SK-N-SH treated with all-trans-retinoic acid at 6 μM for 48 hours (cell line): Measurements from ENCODE around the gene SMO.

Experiments
- ATAC-seq: fragments of 200-7000 bp; cut with Tn5 transposase; 3 replicates; pipeline ENCODE4 v1.9.1; 2020; ENCODE audit warnings: mild to moderate bottlenecking, moderate library complexity
- BACH2 ChIP-seq: fragments of 250-450 bp; sonication (Bioruptor Pico); IDR thresholded peaks from 2 replicates; pipeline ENCODE4 v1.9.0; 2021; ENCODE audit warnings: mild to moderate bottlenecking, borderline replicate concordance
- CSDC2 ChIP-seq: fragments of 250-450 bp; sonication (Bioruptor Pico); IDR thresholded peaks from 2 replicates; pipeline ENCODE4 v1.5.0; 2020; ENCODE audit warnings: mild to moderate bottlenecking, moderate library complexity
- ESRRG ChIP-seq: fragments of 250-450 bp; sonication (Bioruptor Pico); IDR thresholded peaks from 2 replicates; pipeline ENCODE4 v1.6.1; 2021; ENCODE audit warnings: mild to moderate bottlenecking
- GLIS3 ChIP-seq: fragments of 250-450 bp; sonication (Bioruptor Pico); IDR thresholded peaks from 2 replicates; pipeline ENCODE4 v1.5.0; 2020; ENCODE audit warnings: mild to moderate bottlenecking, moderate library complexity
- ISL1 ChIP-seq: fragments of 250-450 bp; sonication (Bioruptor Pico); IDR thresholded peaks from 2 replicates; pipeline ENCODE4 v2.1.2; 2022; ENCODE audit warnings: mild to moderate bottlenecking, moderate library complexity
- PPARA ChIP-seq: fragments of 250-450 bp; sonication (Bioruptor Pico); IDR thresholded peaks from 2 replicates; pipeline ENCODE4 v1.5.0; 2020; ENCODE audit warnings: mild to moderate bottlenecking, borderline replicate concordance
- RARB ChIP-seq: fragments of 250-450 bp; sonication (Bioruptor Pico); IDR thresholded peaks from 2 replicates; pipeline ENCODE4 v1.8.0; 2021; ENCODE audit warnings: mild to moderate bottlenecking, moderate library complexity
- SNAI2 ChIP-seq: fragments of 250-450 bp; sonication (Bioruptor Pico); IDR thresholded peaks from 2 replicates; pipeline ENCODE4 v1.5.0; 2020; ENCODE audit warnings: mild to moderate bottlenecking, moderate library complexity
- TOX ChIP-seq: fragments of 250-450 bp; sonication (Bioruptor Pico); IDR thresholded peaks from 2 replicates; pipeline ENCODE4 v1.8.0; 2021; ENCODE audit warnings: mild to moderate bottlenecking, moderate library complexity, borderline replicate concordance
- ZC3H10 ChIP-seq: fragments of 250-450 bp; sonication (Bioruptor Pico); IDR thresholded peaks from 2 replicates; pipeline ENCODE4 v1.5.1; 2021; ENCODE audit warnings: mild to moderate bottlenecking, moderate library complexity
- ZFP3 ChIP-seq: fragments of 250-450 bp; sonication (Bioruptor Pico); IDR thresholded peaks from 2 replicates; pipeline ENCODE4 v1.5.0; 2020; ENCODE audit warnings: mild to moderate bottlenecking, moderate library complexity
- ZNF565 ChIP-seq: fragments of 450-650 bp; formaldehyde crosslinking; conservative IDR thresholded peaks from 2 replicates; pipeline ENCODE4 v1.5.0; 2020; ENCODE audit warnings: low read depth, mild to moderate bottlenecking, moderate library complexity
- ZNF8 ChIP-seq: fragments of 450-650 bp; formaldehyde crosslinking; IDR thresholded peaks from 2 replicates; pipeline ENCODE4 v1.5.0; 2020; ENCODE audit warnings: mild to moderate bottlenecking, moderate library complexity
- TF ChIP-seq, protein P1 (sequence below): fragments of 250-450 bp; sonication (Bioruptor Pico); IDR thresholded peaks from 2 replicates; pipeline ENCODE4 v1.5.0; 2020; ENCODE audit warnings: mild to moderate bottlenecking, moderate library complexity
- TF ChIP-seq, protein P2 (sequence below): fragments of 250-450 bp; sonication (Bioruptor Pico); IDR thresholded peaks from 2 replicates; pipeline ENCODE4 v1.8.0; 2021; ENCODE audit warnings: low read depth, mild to moderate bottlenecking, moderate library complexity, borderline replicate concordance
- TF ChIP-seq, protein P3 (sequence below): fragments of 250-450 bp; sonication (Bioruptor Pico); IDR thresholded peaks from 2 replicates; pipeline ENCODE4 v1.8.0; 2020; ENCODE audit warnings: mild to moderate bottlenecking, moderate library complexity, borderline replicate concordance
- TF ChIP-seq, protein P4 (sequence below): fragments of 250-450 bp; sonication (Bioruptor Pico); IDR thresholded peaks from 2 replicates; pipeline ENCODE4 v1.5.1; 2021; ENCODE audit warnings: mild to moderate bottlenecking, moderate library complexity
- TF ChIP-seq, protein P5 (sequence below): fragments of 250-450 bp; sonication (Bioruptor Pico); IDR thresholded peaks from 2 replicates; pipeline ENCODE4 v1.5.1; 2020; ENCODE audit warnings: low read depth, mild to moderate bottlenecking, moderate library complexity

SMO gene

DNA sequence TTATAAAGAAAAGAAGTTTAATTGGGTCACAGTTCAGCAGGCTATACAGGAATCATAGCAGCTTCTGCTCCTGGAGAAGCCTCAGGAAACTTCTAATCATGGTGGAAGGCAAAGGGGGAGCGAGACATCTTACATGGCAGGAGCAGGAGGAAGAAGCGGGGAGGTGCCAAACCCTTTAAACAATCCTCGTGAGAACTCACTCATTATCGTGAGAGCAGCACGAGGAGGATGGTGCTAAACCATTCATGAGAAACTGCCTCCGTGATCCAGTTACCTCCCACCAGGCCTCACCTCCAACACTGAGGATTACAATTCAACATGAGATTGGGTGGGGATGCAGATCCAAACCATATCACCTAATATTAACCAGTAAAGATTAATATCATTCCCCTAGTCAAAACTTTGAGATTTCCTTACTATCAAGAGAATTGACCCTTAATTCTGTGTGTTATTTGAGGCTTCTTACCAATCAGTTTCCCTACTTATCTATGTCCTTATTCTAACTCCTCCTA, 1.6 kb upstream of the SMO start (continued):
- TF ChIP-seq, protein P1, sequence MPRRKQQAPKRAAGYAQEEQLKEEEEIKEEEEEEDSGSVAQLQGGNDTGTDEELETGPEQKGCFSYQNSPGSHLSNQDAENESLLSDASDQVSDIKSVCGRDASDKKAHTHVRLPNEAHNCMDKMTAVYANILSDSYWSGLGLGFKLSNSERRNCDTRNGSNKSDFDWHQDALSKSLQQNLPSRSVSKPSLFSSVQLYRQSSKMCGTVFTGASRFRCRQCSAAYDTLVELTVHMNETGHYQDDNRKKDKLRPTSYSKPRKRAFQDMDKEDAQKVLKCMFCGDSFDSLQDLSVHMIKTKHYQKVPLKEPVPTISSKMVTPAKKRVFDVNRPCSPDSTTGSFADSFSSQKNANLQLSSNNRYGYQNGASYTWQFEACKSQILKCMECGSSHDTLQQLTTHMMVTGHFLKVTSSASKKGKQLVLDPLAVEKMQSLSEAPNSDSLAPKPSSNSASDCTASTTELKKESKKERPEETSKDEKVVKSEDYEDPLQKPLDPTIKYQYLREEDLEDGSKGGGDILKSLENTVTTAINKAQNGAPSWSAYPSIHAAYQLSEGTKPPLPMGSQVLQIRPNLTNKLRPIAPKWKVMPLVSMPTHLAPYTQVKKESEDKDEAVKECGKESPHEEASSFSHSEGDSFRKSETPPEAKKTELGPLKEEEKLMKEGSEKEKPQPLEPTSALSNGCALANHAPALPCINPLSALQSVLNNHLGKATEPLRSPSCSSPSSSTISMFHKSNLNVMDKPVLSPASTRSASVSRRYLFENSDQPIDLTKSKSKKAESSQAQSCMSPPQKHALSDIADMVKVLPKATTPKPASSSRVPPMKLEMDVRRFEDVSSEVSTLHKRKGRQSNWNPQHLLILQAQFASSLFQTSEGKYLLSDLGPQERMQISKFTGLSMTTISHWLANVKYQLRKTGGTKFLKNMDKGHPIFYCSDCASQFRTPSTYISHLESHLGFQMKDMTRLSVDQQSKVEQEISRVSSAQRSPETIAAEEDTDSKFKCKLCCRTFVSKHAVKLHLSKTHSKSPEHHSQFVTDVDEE (CRISPR knock-in tag) = no peak
- no peak for TF ChIP-seq GLIS3 (CRISPR knock-in tag)
- no peak for TF ChIP-seq TOX (CRISPR knock-in tag)

DNA sequence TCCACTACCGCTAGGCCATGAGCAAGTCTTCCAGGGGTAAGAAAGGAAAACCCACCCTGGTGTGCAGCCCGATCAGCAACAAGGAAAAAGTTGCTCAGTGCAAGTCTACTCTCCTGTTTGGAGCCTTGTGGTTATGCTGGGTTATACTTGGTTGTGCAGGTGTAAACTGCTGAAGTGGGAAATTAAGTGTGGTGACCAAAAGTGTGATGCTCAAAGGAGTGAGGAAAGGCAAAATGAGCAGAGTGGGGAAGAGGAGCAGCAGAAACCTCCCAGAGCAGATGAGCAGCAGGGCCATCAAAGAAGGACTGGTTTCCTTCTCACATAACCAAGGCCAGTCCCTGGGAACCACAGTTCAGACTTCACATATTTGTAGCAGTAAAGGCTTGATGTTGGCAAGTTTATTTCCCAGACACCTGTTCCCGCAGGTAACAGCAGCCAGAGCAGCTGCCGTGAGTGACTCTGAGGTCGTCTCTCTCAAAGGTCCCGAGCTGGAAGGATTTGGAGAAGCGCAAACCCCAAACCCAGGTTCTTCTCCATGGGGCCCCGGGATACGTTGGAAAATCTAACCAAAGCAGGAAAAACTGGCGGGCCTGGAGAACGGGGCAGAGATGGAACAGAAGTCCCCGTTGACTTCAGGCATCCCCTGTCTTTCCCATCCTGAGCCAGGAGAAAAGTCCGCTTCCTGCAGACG, 607 bp upstream of the SMO start:
- peak; percentile 2; the same call in 2 of the 3 replicates for ATAC-seq
- TF ChIP-seq ZNF565 (CRISPR knock-in tag) (no peak), TOX (CRISPR knock-in tag) (no peak), ESRRG (CRISPR knock-in tag) (no peak), RARB (CRISPR knock-in tag) (no peak)
- TF ChIP-seq, protein P2, sequence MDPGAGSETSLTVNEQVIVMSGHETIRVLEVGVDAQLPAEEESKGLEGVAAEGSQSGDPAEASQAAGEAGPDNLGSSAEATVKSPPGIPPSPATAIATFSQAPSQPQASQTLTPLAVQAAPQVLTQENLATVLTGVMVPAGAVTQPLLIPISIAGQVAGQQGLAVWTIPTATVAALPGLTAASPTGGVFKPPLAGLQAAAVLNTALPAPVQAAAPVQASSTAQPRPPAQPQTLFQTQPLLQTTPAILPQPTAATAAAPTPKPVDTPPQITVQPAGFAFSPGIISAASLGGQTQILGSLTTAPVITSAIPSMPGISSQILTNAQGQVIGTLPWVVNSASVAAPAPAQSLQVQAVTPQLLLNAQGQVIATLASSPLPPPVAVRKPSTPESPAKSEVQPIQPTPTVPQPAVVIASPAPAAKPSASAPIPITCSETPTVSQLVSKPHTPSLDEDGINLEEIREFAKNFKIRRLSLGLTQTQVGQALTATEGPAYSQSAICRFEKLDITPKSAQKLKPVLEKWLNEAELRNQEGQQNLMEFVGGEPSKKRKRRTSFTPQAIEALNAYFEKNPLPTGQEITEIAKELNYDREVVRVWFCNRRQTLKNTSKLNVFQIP (CRISPR knock-in tag) = no peak

DNA sequence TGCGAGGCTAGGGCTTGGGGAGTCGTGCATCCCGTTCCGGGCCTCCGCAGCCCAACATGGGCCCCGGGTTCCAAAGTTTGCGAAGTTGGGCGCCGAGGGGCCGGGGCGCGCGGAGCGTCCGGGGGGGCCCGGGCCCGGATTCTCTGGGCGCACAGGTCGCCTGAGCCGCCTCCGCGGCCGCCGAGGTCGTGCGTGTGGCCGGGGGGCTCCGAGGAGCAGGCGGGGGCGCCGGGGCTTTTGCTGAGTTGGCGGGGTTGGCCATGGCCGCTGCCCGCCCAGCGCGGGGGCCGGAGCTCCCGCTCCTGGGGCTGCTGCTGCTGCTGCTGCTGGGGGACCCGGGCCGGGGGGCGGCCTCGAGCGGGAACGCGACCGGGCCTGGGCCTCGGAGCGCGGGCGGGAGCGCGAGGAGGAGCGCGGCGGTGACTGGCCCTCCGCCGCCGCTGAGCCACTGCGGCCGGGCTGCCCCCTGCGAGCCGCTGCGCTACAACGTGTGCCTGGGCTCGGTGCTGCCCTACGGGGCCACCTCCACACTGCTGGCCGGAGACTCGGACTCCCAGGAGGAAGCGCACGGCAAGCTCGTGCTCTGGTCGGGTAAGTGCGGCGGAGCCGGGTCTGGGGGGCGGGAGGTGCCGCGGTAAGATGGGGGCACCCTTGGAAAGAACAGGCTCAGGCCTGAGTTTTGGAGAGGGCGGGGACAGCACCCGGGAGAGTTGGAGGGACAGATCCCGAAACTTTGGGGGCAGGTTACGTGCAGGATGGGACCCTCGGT, 643 bp downstream of the SMO start:
- peak; percentile 67 for ATAC-seq
- TF ChIP-seq, protein P1 (CRISPR knock-in tag) = no peak
- TF ChIP-seq SNAI2 (CRISPR knock-in tag) = no peak
- no peak for TF ChIP-seq RARB (CRISPR knock-in tag)
- no peak for TF ChIP-seq ZC3H10 (CRISPR knock-in tag)
- no peak for TF ChIP-seq ZNF565 (CRISPR knock-in tag)
- TF ChIP-seq ESRRG (CRISPR knock-in tag) = no peak
- TF ChIP-seq, all 23 proteins: peak for 0

DNA sequence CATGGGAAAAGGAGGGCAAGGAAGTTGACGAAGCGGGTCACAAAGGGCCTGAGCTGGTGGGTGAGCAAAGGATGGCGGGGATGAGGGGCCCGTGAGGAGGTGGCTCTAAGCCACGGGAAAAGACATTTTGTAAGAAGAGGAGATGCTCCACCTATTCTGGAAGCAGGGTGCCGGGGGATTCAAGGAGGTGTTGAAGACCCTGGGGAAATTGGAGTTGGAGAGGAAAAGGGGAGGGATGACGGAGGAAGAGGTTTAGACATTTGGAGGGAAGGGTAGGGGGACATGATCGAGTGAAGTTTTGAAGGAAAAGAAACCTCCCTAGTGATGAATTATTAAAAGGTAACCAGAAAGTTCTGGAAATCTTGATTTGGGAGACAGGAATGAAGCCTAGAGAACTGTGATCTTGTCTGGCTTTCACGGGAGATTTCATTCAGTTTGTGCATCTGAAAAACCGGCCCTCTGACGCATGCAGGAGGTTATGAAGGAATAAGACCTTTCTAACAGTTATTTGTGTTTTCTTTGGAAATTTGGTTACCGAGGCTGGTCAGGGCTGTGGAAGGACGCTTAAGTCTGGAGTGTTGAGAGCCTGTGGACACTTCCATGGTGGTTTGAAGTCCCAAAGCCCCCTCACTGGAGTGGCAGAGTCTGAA, 1.4 kb downstream of the SMO start:
- peak; percentile 3; the same call in 2 of the 3 replicates for ATAC-seq
- no peak for TF ChIP-seq RARB (CRISPR knock-in tag)
- TF ChIP-seq, protein P3, sequence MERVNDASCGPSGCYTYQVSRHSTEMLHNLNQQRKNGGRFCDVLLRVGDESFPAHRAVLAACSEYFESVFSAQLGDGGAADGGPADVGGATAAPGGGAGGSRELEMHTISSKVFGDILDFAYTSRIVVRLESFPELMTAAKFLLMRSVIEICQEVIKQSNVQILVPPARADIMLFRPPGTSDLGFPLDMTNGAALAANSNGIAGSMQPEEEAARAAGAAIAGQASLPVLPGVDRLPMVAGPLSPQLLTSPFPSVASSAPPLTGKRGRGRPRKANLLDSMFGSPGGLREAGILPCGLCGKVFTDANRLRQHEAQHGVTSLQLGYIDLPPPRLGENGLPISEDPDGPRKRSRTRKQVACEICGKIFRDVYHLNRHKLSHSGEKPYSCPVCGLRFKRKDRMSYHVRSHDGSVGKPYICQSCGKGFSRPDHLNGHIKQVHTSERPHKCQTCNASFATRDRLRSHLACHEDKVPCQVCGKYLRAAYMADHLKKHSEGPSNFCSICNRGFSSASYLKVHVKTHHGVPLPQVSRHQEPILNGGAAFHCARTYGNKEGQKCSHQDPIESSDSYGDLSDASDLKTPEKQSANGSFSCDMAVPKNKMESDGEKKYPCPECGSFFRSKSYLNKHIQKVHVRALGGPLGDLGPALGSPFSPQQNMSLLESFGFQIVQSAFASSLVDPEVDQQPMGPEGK = no peak
- no peak for TF ChIP-seq ISL1 (CRISPR knock-in tag)
- no peak for TF ChIP-seq ZNF8
- TF ChIP-seq, protein P2 (CRISPR knock-in tag) = no peak
- no peak for TF ChIP-seq BACH2 (CRISPR knock-in tag)
- TF ChIP-seq CSDC2 (CRISPR knock-in tag) = no peak
- TF ChIP-seq, protein P4, sequence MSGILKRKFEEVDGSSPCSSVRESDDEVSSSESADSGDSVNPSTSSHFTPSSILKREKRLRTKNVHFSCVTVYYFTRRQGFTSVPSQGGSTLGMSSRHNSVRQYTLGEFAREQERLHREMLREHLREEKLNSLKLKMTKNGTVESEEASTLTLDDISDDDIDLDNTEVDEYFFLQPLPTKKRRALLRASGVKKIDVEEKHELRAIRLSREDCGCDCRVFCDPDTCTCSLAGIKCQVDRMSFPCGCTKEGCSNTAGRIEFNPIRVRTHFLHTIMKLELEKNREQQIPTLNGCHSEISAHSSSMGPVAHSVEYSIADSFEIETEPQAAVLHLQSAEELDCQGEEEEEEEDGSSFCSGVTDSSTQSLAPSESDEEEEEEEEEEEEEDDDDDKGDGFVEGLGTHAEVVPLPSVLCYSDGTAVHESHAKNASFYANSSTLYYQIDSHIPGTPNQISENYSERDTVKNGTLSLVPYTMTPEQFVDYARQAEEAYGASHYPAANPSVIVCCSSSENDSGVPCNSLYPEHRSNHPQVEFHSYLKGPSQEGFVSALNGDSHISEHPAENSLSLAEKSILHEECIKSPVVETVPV (CRISPR knock-in tag) = no peak
- TF ChIP-seq SNAI2 (CRISPR knock-in tag) = no peak
- TF ChIP-seq, protein P5, sequence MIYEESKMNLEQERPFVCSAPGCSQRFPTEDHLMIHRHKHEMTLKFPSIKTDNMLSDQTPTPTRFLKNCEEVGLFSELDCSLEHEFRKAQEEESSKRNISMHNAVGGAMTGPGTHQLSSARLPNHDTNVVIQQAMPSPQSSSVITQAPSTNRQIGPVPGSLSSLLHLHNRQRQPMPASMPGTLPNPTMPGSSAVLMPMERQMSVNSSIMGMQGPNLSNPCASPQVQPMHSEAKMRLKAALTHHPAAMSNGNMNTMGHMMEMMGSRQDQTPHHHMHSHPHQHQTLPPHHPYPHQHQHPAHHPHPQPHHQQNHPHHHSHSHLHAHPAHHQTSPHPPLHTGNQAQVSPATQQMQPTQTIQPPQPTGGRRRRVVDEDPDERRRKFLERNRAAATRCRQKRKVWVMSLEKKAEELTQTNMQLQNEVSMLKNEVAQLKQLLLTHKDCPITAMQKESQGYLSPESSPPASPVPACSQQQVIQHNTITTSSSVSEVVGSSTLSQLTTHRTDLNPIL (CRISPR knock-in tag) = no peak
- no peak for TF ChIP-seq GLIS3 (CRISPR knock-in tag)
- TF ChIP-seq ZFP3 (CRISPR knock-in tag) = no peak
- TF ChIP-seq PPARA (CRISPR knock-in tag) = no peak
